HUES48 (cell line): ENCODE measurements around the gene GTPBP6.
A peak's percentile ranks its signal among the peaks of the same experiment; 100 is the strongest.
"Not testable (repeated sequence)": the region's sequence is repeated elsewhere in the genome, so short reads cannot be mapped to it uniquely, and the experiment has no call there.

Source experiments
- H3K27ac ChIP-seq: one replicate; pipeline ENCODE4 v1.7.0; 2013; ENCODE audit warnings: low read depth, low read length, inconsistent platforms
- H3K27me3 ChIP-seq: 2 replicates; pipeline ENCODE4 v1.6.1; 2013; ENCODE audit warnings: mild to moderate bottlenecking, low read length; ENCODE audit not compliant: control insufficient read depth, insufficient read depth
- H3K36me3 ChIP-seq: 2 replicates; pipeline ENCODE4 v1.6.1; 2013; ENCODE audit warnings: low read length; ENCODE audit not compliant: control insufficient read depth, insufficient read depth
- H3K4me1 ChIP-seq: 2 replicates; pipeline ENCODE4 v1.6.1; 2013; ENCODE audit warnings: mild to moderate bottlenecking, low read length; ENCODE audit not compliant: control insufficient read depth, insufficient read depth
- H3K4me3 ChIP-seq: 2 replicates; pipeline ENCODE4 v1.5.1; 2013; ENCODE audit warnings: mild to moderate bottlenecking, low read depth, low read length
- H3K9ac ChIP-seq: 2 replicates; pipeline ENCODE4 v1.6.1; 2013; ENCODE audit warnings: mild to moderate bottlenecking, low read depth, low read length, moderate library complexity
- H3K9me3 ChIP-seq: 2 replicates; pipeline ENCODE4 v1.6.1; 2013; ENCODE audit warnings: low read length; ENCODE audit not compliant: control insufficient read depth, insufficient read depth

Gene GTPBP6

GRCh38 chrX:281166-281999 is 37.2 kb downstream of the GTPBP6 start, which contains the start of gene PLCXD1:
Gene PLCXD1 (plus strand): TSS chrX:281381. CDS start chrX:284188, 2,807 bp downstream.
- Histone ChIP-seq H3K27ac (peak within 1 kb of the TSS; percentile 95), H3K4me1 (peaks cover 6% of the 10 kb centered on the region), H3K36me3 (peaks cover 31% of the 10 kb centered on the region), H3K27me3 (no peaks in the 10 kb centered on the region), H3K9me3 (no peaks in the 10 kb centered on the region), H3K4me3 (peak within 1 kb of the TSS; percentile 71), H3K9ac (peak within 1 kb of the TSS; percentile 69)

- not testable (repeated sequence) for H3K4me1 ChIP-seq, H3K27me3 ChIP-seq, H3K4me3 ChIP-seq, H3K9me3 ChIP-seq, H3K9ac ChIP-seq
- H3K27ac ChIP-seq = peak overlapping the region; percentile 95
- H3K36me3 ChIP-seq = peaks cover 25% of the 10 kb centered on the region
Measured at GRCh38 chrX:280722-281121, 37.9 kb downstream of the GTPBP6 start.

- H3K27ac ChIP-seq, H3K27me3 ChIP-seq, H3K9me3 ChIP-seq, H3K9ac ChIP-seq: not testable (repeated sequence)
- Histone ChIP-seq H3K36me3 (peaks cover 17% of the 10 kb centered on the region), H3K4me1 (peaks cover 16% of the 10 kb centered on the region), H3K4me3 (peak overlapping the region; percentile 26; the same call in 1 of the 2 replicates)
Measured at GRCh38 chrX:279757-280604, 38.6 kb downstream of the GTPBP6 start.

- H3K4me1 ChIP-seq = peaks cover 16% of the 10 kb centered on the region
- H3K4me3 ChIP-seq = peak overlapping the region; percentile 72
- peak overlapping the region; percentile 41; the same call in 1 of the 2 replicates for H3K9ac ChIP-seq
- peaks cover 6% of the 10 kb centered on the region for H3K36me3 ChIP-seq
- no peaks in the 10 kb centered on the region for H3K27me3 ChIP-seq
- no peak overlapping the region for H3K27ac ChIP-seq
- no peaks in the 10 kb centered on the region for H3K9me3 ChIP-seq
Measured at GRCh38 chrX:276581-277201, 41.9 kb downstream of the GTPBP6 start.

GRCh38 chrX:275967-276580 is 42.5 kb downstream of the GTPBP6 start:
- peak overlapping the region; percentile 41; the same call in 1 of the 2 replicates for H3K9ac ChIP-seq
- peaks cover 16% of the 10 kb centered on the region for H3K4me1 ChIP-seq
- H3K36me3 ChIP-seq = peaks cover 6% of the 10 kb centered on the region
- no peaks in the 10 kb centered on the region for H3K27me3 ChIP-seq
- H3K9me3 ChIP-seq = no peaks in the 10 kb centered on the region
- H3K4me3 ChIP-seq = peak overlapping the region; percentile 72
- no peak overlapping the region for H3K27ac ChIP-seq

- Histone ChIP-seq H3K9ac (0 out of 2 replicates have a peak overlapping the region, but pooled peaks have one; percentile 24), H3K27me3 (no peaks in the 10 kb centered on the region), H3K4me3 (peak overlapping the region; percentile 72), H3K36me3 (peaks cover 6% of the 10 kb centered on the region), H3K9me3 (no peaks in the 10 kb centered on the region), H3K4me1 (peaks cover 16% of the 10 kb centered on the region), H3K27ac (peak overlapping the region; percentile 28)
Measured at GRCh38 chrX:275476-275966, 43.1 kb downstream of the GTPBP6 start.

- peak overlapping the region; percentile 28 for H3K27ac ChIP-seq
- H3K9ac ChIP-seq = no peak overlapping the region
- H3K36me3 ChIP-seq = peaks cover 6% of the 10 kb centered on the region
- no peaks in the 10 kb centered on the region for H3K9me3 ChIP-seq
- H3K4me3 ChIP-seq = peak overlapping the region; percentile 72; the same call in 1 of the 2 replicates
- H3K4me1 ChIP-seq = peaks cover 16% of the 10 kb centered on the region
- H3K27me3 ChIP-seq = no peaks in the 10 kb centered on the region
Measured at GRCh38 chrX:274904-275475, 43.6 kb downstream of the GTPBP6 start.

- Histone ChIP-seq H3K4me1 (peaks cover 8% of the 10 kb centered on the region), H3K27ac (no peak overlapping the region), H3K9me3 (no peaks in the 10 kb centered on the region), H3K27me3 (no peaks in the 10 kb centered on the region), H3K36me3 (no peaks in the 10 kb centered on the region), H3K9ac (no peak overlapping the region), H3K4me3 (no peak overlapping the region)
Measured at GRCh38 chrX:270848-271367, 47.7 kb downstream of the GTPBP6 start.

- Histone ChIP-seq H3K4me1 (no peaks in the 10 kb centered on the region; the same call in 1 of the 2 replicates), H3K9ac (no peak overlapping the region), H3K4me3 (peak overlapping the region; percentile 13; the same call in 1 of the 2 replicates), H3K36me3 (no peaks in the 10 kb centered on the region), H3K27ac (no peak overlapping the region), H3K27me3 (no peaks in the 10 kb centered on the region), H3K9me3 (no peaks in the 10 kb centered on the region)
Measured at GRCh38 chrX:267771-268261, 50.8 kb downstream of the GTPBP6 start.

GRCh38 chrX:265502-265901 is 53.1 kb downstream of the GTPBP6 start:
- H3K36me3 ChIP-seq = no peaks in the 10 kb centered on the region

More at GRCh38 chrX:265502-265901, 53.1 kb downstream of the GTPBP6 start:
- Histone ChIP-seq H3K27ac (no peak overlapping the region), H3K9me3 (no peaks in the 10 kb centered on the region), H3K4me3 (no peak overlapping the region), H3K4me1 (no peaks in the 10 kb centered on the region), H3K27me3 (no peaks in the 10 kb centered on the region), H3K9ac (no peak overlapping the region)
